LNCaP clone FGC (cell line): ENCODE measurements around the gene FYN.

ENCODE experiments used
- DNase-seq: peaks from one replicate; pipeline ENCODE4 v3.0.0-alpha.2; 2011; ENCODE audit warnings: low read depth
- H3K4me3 ChIP-seq: 2 replicates; pipeline ENCODE4 v1.5.1; 2011; ENCODE audit warnings: mild to moderate bottlenecking, low read depth, low read length, control low read depth
- CTCF ChIP-seq: IDR thresholded peaks from 2 replicates; pipeline ENCODE4 v1.5.1; 2012; ENCODE audit warnings: mild to moderate bottlenecking; ENCODE audit not compliant: control insufficient read depth, insufficient read depth; ENCODE audit errors: extremely low read depth

The FYN gene

DNA sequence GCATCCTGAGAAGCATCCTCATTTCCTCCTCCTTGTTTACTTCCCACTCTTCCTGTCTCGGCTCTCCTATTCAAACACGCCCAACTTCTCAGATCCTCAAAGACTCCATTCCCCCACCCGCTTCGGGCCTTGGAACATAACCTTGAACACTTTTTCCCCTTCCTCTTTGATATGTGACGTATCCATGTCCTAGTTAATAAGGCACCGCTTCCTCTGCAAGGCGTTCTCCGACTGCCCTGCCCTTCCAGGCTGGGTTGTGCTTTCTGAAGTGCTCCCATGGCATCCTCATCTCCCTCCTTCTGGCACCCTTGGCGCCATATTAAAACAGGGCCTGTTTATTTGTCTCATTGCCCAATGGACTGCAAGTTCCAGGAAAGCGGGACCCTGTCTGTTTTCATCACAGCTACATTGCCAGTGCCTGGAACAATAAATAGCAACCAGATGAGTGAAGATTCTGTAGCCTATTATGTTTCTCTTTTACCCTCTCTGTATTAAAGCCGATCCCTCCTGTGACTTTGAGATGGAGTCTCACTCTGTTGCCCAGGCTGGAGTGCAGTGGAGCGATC is 152.2 kb downstream of the FYN start:
- TF ChIP-seq CTCF = no peak
- no peak for DNase-seq
- no peak overlapping the region for H3K4me3 ChIP-seq

DNA sequence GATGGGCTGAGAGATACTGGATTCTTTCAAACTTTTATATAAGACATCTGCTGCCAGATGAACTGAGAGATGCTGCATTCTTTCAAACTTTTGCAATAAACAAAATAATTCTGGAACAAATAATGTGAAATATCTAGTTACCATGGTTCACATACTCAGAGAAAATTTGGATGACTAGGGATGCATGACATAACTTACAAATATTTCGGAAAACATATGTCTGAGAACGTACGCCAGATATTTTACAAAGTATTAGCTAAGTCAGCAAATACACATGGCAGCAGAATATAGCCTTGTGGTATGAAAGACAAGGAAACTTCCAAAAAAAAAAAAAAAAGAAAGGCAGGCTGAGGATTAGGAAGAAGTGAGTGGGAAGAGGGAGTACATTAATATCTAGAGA is 154.3 kb downstream of the FYN start:
- DNase-seq = no peak
- H3K4me3 ChIP-seq = no peak overlapping the region
- TF ChIP-seq CTCF = no peak

GRCh38 chr6:111718326-111718725 is 154.9 kb downstream of the FYN start:
- TF ChIP-seq CTCF = no peak
- H3K4me3 ChIP-seq = no peak overlapping the region
- no peak for DNase-seq

- DNase-seq = no peak
- no peak for TF ChIP-seq CTCF
- no peak overlapping the region for H3K4me3 ChIP-seq
These were observed 155.6 kb downstream of the FYN start for GRCh38 chr6:111717621-111718020.

- DNase-seq = no peak
- no peak overlapping the region for H3K4me3 ChIP-seq
- TF ChIP-seq CTCF = no peak
These were observed 156.9 kb downstream of the FYN start for GRCh38 chr6:111716325-111716724.

GRCh38 chr6:111715321-111715720 is 157.9 kb downstream of the FYN start:
- no peak for TF ChIP-seq CTCF
- no peak for DNase-seq
- H3K4me3 ChIP-seq = no peak overlapping the region
